GM12878 (cell line): ENCODE data around the gene PSMD4. TPM values are rescaled to one million over a fixed set of nuclear protein-coding genes. Genes with fewer than 3 reads are reported as not detected.

Source experiments
- ATF7 ChIP-seq: fragments of 450-650 bp; IDR thresholded peaks from 2 replicates; pipeline ENCODE4 v1.6.1; 2016; ENCODE audit warnings: low read depth, mild to moderate bottlenecking
- BCL11A ChIP-seq: IDR thresholded peaks from 2 replicates; pipeline ENCODE4 v1.6.1; 2011; ENCODE audit warnings: low read depth, low read length
- FOXM1 ChIP-seq: IDR thresholded peaks from 2 replicates; pipeline ENCODE4 v1.6.1; 2012; ENCODE audit warnings: low read depth, mild to moderate bottlenecking, inconsistent platforms, low read length, moderate library complexity
- GABPA ChIP-seq: IDR thresholded peaks from 2 replicates; pipeline ENCODE4 v1.6.1; 2014; ENCODE audit warnings: antibody characterized with exemption, low read depth, mild to moderate bottlenecking, inconsistent platforms
- MTA2 ChIP-seq: fragments of 450-650 bp; IDR thresholded peaks from 2 replicates; pipeline ENCODE4 v1.6.1; 2016; ENCODE audit warnings: low read depth, mild to moderate bottlenecking, moderate library complexity
- MYB ChIP-seq: fragments of 150-350 bp; IDR thresholded peaks from 2 replicates; pipeline ENCODE4 v1.6.1; 2014; ENCODE audit warnings: mild to moderate bottlenecking, low read depth, low read length, borderline replicate concordance
- POU2F2 ChIP-seq: IDR thresholded peaks from 3 replicates; pipeline ENCODE4 v1.6.1; 2011; ENCODE audit warnings: low read depth, mild to moderate bottlenecking, low read length, borderline replicate concordance
- PRDM15 ChIP-seq: fragments of 450-650 bp; formaldehyde crosslinking; IDR thresholded peaks from 2 replicates; pipeline ENCODE4 v1.4.0; 2020; ENCODE audit warnings: mild to moderate bottlenecking, moderate library complexity
- USF1 ChIP-seq: IDR thresholded peaks from 2 replicates; pipeline ENCODE4 v1.6.1; 2011; ENCODE audit warnings: borderline replicate concordance, low read depth, mild to moderate bottlenecking, moderate library complexity, mixed read lengths, low read length; ENCODE audit not compliant: insufficient read depth; ENCODE audit errors: extremely low read length
- YY1 ChIP-seq: IDR thresholded peaks from 2 replicates; pipeline ENCODE4 v1.6.1; 2011; ENCODE audit warnings: low read depth, mild to moderate bottlenecking, low read length
- ZBTB40 ChIP-seq: fragments of 450-650 bp; IDR thresholded peaks from 2 replicates; pipeline ENCODE4 v1.6.1; 2016; ENCODE audit warnings: mild to moderate bottlenecking, moderate library complexity, borderline replicate concordance
- ZNF207 ChIP-seq: fragments of 450-650 bp; IDR thresholded peaks from 2 replicates; pipeline ENCODE4 v1.6.1; 2014; ENCODE audit warnings: antibody characterized with exemption, mild to moderate bottlenecking, borderline replicate concordance
- ZNF384 ChIP-seq: IDR thresholded peaks from 2 replicates; pipeline ENCODE4 v1.6.1; 2012; ENCODE audit warnings: low read depth, mild to moderate bottlenecking, low read length, improper control_type of control experiment, borderline replicate concordance
- ZNF592 ChIP-seq: fragments of 450-650 bp; IDR thresholded peaks from 2 replicates; pipeline ENCODE4 v1.6.1; 2017; ENCODE audit warnings: mild to moderate bottlenecking, moderate library complexity
- ZNF622 ChIP-seq: fragments of 450-650 bp; IDR thresholded peaks from 2 replicates; pipeline ENCODE4 v1.6.1; 2017; ENCODE audit warnings: mild to moderate bottlenecking, inconsistent platforms
- polyA plus RNA-seq, 11 experiments: library from polyadenylated mRNA; depleted of rRNA in 4 of 11; unstranded in 6 of 11; stranded (reverse) in 5 of 11; fragments of >200 nt; fragmentation: Nextera tagmentation in 4 of 11; fragmentation: Illumina TruSeq in 1 of 11; extraction: Ambion mirVana in 4 of 11; extraction: Trizol in 1 of 11; gene quantifications; 1 replicate in 1 of 11; 2 replicates in 10 of 11; pipeline versions ENCODE4 v1.2.1 to v1.2.3, GENCODE V29; 2011 to 2016; ENCODE audit warnings: inconsistent platforms in 2 of 11, missing spikeins in 2 of 11, low read depth in 1 of 11
- total RNA-seq, 4 experiments: library from RNA; depleted of rRNA in 3 of 4; stranded (reverse); fragments of >200 nt in 3 of 4; fragmentation: Illumina TruSeq in 1 of 4; extraction: Trizol in 1 of 4; gene quantifications; 2 replicates each; pipeline versions ENCODE4 v1.2.1 to v1.2.3, GENCODE V29; 2013 to 2021

PSMD4 gene
- total and polyA plus RNA-seq, 10 of the 15 experiments (the other 5 are each of a cell fraction or from before 2014, with no cell fraction given): 129 to 281 (median 188) TPM

GRCh38 chr1:151281225-151281968 lies 26.9 kb downstream of the PSMD4 start (continued):
- TF ChIP-seq ZNF207 (peak; percentile 95), ZNF622 (no peak), MYB (no peak), GABPA (peak; percentile 76; the same call in 1 of the 2 replicates), YY1 (peak; percentile 37), PRDM15 (peak; percentile 67; the same call in 1 of the 2 replicates), MTA2 (peak; percentile 42; the same call in 1 of the 2 replicates), POU2F2 (peak; percentile 48; the same call in 2 of the 3 replicates), ZBTB40 (peak; percentile 78), ZNF592 (no peak), BCL11A (0 out of 2 replicates have a peak, but pooled peaks have one; percentile 8), ATF7 (peak; percentile 100), FOXM1 (peak; percentile 19; the same call in 1 of the 2 replicates), USF1 (no peak), ZNF384 (no peak)
